ENCODE results near the gene JPH2. TPM values are rescaled to one million over a fixed set of nuclear protein-coding genes. Genes with fewer than 3 reads are reported as not detected.

JPH2 gene
- total RNA-seq, 2 donors from 2014 or later, result 169 to 179 TPM

GRCh38 chr20:44081888-44082287 is 105.1 kb downstream of the JPH2 start:
- no peaks in the 10 kb centered on the region for H3K27me3 ChIP-seq (replicated peaks; ENCODE audit: insufficient read depth)
- no peak for DNase-seq (ENCODE audit: low spot score)
- no peak for ATAC-seq (ENCODE audit: insufficient number of reproducible peaks, low FRiP score, low read depth)
- TF ChIP-seq CTCF (IDR thresholded peaks at IDR 0.05), result no peak
- H3K27ac ChIP-seq, result no peak overlapping the region
- H3K4me3 ChIP-seq, result no peak overlapping the region
- peaks cover 0 to under 1% of the 10 kb centered on the region in 2 donors for H3K4me1 ChIP-seq (ENCODE audit: control insufficient read depth in 1 of 2, low read depth in 2 of 2)
- H3K36me3 ChIP-seq, result no peaks in the 10 kb centered on the region
- H3K9me3 ChIP-seq, result no peaks in the 10 kb centered on the region

- ATAC-seq (ENCODE audit: insufficient number of reproducible peaks, low FRiP score, low read depth) (no peak), DNase-seq (ENCODE audit: low spot score) (no peak)
- no peak for TF ChIP-seq CTCF (IDR thresholded peaks at IDR 0.05)
- H3K27me3 ChIP-seq (replicated peaks; ENCODE audit: insufficient read depth), result no peaks in the 10 kb centered on the region
- H3K9me3 ChIP-seq, result no peaks in the 10 kb centered on the region
- H3K36me3 ChIP-seq, result no peaks in the 10 kb centered on the region
- H3K4me1 ChIP-seq (ENCODE audit: control insufficient read depth in 1 of 2, low read depth in 2 of 2), result no peaks in the 10 kb centered on the region
- no peak overlapping the region for H3K27ac ChIP-seq
- H3K4me3 ChIP-seq, result no peak overlapping the region
Measured at GRCh38 chr20:44081476-44081875, 105.5 kb downstream of the JPH2 start.

- DNase-seq (ENCODE audit: low spot score) (no peak), ATAC-seq (ENCODE audit: insufficient number of reproducible peaks, low FRiP score, low read depth) (peak; percentile 30)
- no peak overlapping the region for H3K4me3 ChIP-seq
- no peaks in the 10 kb centered on the region for H3K4me1 ChIP-seq (ENCODE audit: control insufficient read depth in 1 of 2, low read depth in 2 of 2)
- H3K9me3 ChIP-seq, result no peaks in the 10 kb centered on the region
- no peak overlapping the region for H3K27ac ChIP-seq
- TF ChIP-seq CTCF (IDR thresholded peaks at IDR 0.05), result peak; percentile 99
- H3K36me3 ChIP-seq, result no peaks in the 10 kb centered on the region
- no peaks in the 10 kb centered on the region for H3K27me3 ChIP-seq (replicated peaks; ENCODE audit: insufficient read depth)
Measured at GRCh38 chr20:44080646-44081267, 106.2 kb downstream of the JPH2 start.

- Histone ChIP-seq H3K4me1 (ENCODE audit: control insufficient read depth in 1 of 2, low read depth in 2 of 2) (peaks cover 0 to under 1% of the 10 kb centered on the region in 2 donors), H3K27ac (no peak overlapping the region), H3K4me3 (no peak overlapping the region), H3K36me3 (no peaks in the 10 kb centered on the region), H3K9me3 (no peaks in the 10 kb centered on the region), H3K27me3 (replicated peaks; ENCODE audit: insufficient read depth) (no peaks in the 10 kb centered on the region)
- DNase-seq (ENCODE audit: low spot score) (no peak), ATAC-seq (ENCODE audit: insufficient number of reproducible peaks, low FRiP score, low read depth) (no peak)
- no peak for TF ChIP-seq CTCF (IDR thresholded peaks at IDR 0.05)
Measured at GRCh38 chr20:44080064-44080463, 106.9 kb downstream of the JPH2 start.

GRCh38 chr20:44079291-44079690 is 107.7 kb downstream of the JPH2 start:
- no peak for DNase-seq (ENCODE audit: low spot score)
- no peaks in the 10 kb centered on the region for H3K27me3 ChIP-seq (replicated peaks; ENCODE audit: insufficient read depth)
- H3K4me1 ChIP-seq (ENCODE audit: control insufficient read depth in 1 of 2, low read depth in 2 of 2), result peaks cover 8% of the 10 kb centered on the region in 2 donors
- ATAC-seq (ENCODE audit: insufficient number of reproducible peaks, low FRiP score, low read depth), result no peak
- no peak overlapping the region for H3K27ac ChIP-seq
- TF ChIP-seq CTCF (IDR thresholded peaks at IDR 0.05), result no peak
- H3K4me3 ChIP-seq, result no peak overlapping the region
- H3K9me3 ChIP-seq, result no peaks in the 10 kb centered on the region
- H3K36me3 ChIP-seq, result no peaks in the 10 kb centered on the region

Data from thoracic aorta (tissue), 2 donors.